IMR-90 (cell line): Measurements from ENCODE around the gene ANGPT4. TPM values are rescaled to one million over a fixed set of nuclear protein-coding genes. Genes with fewer than 3 reads are reported as not detected.

ENCODE experiments used
- ATAC-seq: fragments of 200-7000 bp; cut with Tn5 transposase; 2 replicates; pipeline ENCODE4 v1.9.1; 2020; ENCODE audit warnings: low read depth, mild to moderate bottlenecking, moderate library complexity
- BruUV-seq: library from RNA; stranded (reverse); fragments of 400-500 nt; replicated peaks from 2 replicates; lab custom pipeline; 2021; lab: Mats Ljungman, UMichigan
- CTCF ChIA-PET: fragments of 300-600 bp; formaldehyde crosslinking; extraction: SDS; loops from one replicate; lab custom pipeline; 2021; ENCODE audit warnings: antibody characterized with exemption; lab: Yijun Ruan, JAX
- POLR2A ChIA-PET: fragments of 300-600 bp; sonication (Branson Sonifier 250); formaldehyde crosslinking; loops from one replicate; lab custom pipeline; 2022; ENCODE audit warnings: antibody characterized with exemption; ENCODE audit not compliant: unreplicated experiment; lab: Charles Lee
- DNase-seq: peaks from one replicate; pipeline ENCODE4 v3.0.0; 2013
- H2AFZ ChIP-seq: replicated peaks from 2 replicates; pipeline ENCODE3; 2013; ENCODE audit warnings: low read length, mild to moderate bottlenecking; ENCODE audit not compliant: poor library complexity
- H2AK5ac ChIP-seq: 2 replicates; pipeline ENCODE4 v1.6.1; 2013; ENCODE audit warnings: low read depth, low read length, inconsistent platforms
- H2AK9ac ChIP-seq: replicated peaks from 2 replicates; pipeline ENCODE3; 2013; ENCODE audit warnings: mild to moderate bottlenecking, low read depth, low read length, moderate library complexity; ENCODE audit not compliant: poor library complexity
- H2BK120ac ChIP-seq: 2 replicates; pipeline ENCODE4 v1.6.1; 2013; ENCODE audit warnings: low read depth, low read length, inconsistent platforms
- H2BK15ac ChIP-seq: 3 replicates; pipeline ENCODE4 v1.6.1; 2013; ENCODE audit warnings: low read depth, low read length, inconsistent platforms
- H2BK20ac ChIP-seq: 2 replicates; pipeline ENCODE4 v1.6.1; 2013; ENCODE audit warnings: low read depth, mild to moderate bottlenecking, inconsistent platforms, low read length, moderate library complexity
- H2BK5ac ChIP-seq: 2 replicates; pipeline ENCODE4 v1.6.1; 2013; ENCODE audit warnings: mild to moderate bottlenecking, low read depth, low read length, inconsistent platforms; ENCODE audit not compliant: poor library complexity, severe bottlenecking
- H3K14ac ChIP-seq: replicated peaks from 2 replicates; pipeline ENCODE4 v1.6.1; 2013; ENCODE audit warnings: low read depth, low read length, inconsistent platforms
- H3K18ac ChIP-seq: 2 replicates; pipeline ENCODE4 v1.6.1; 2013; ENCODE audit warnings: low read depth, low read length, control low read depth
- H3K23ac ChIP-seq: 2 replicates; pipeline ENCODE4 v1.6.1; 2013; ENCODE audit warnings: low read depth, low read length, inconsistent platforms
- H3K27ac ChIP-seq: 2 replicates; pipeline ENCODE4 v1.5.1; 2013; ENCODE audit warnings: mild to moderate bottlenecking, control low read depth, low read length; ENCODE audit not compliant: insufficient read depth
- H3K27me3 ChIP-seq: 2 replicates; pipeline ENCODE4 v1.6.1; 2013; ENCODE audit warnings: low read length; ENCODE audit not compliant: control insufficient read depth, insufficient read depth
- H3K36me3 ChIP-seq: 2 replicates; pipeline ENCODE4 v1.6.1; 2013; ENCODE audit warnings: low read length, mixed read lengths; ENCODE audit not compliant: control insufficient read depth, insufficient read depth
- H3K4ac ChIP-seq: 2 replicates; pipeline ENCODE4 v1.6.1; 2013; ENCODE audit warnings: low read depth, low read length, inconsistent platforms
- H3K4me1 ChIP-seq: 2 replicates; pipeline ENCODE4 v1.6.1; 2013; ENCODE audit warnings: low read length, mixed read lengths; ENCODE audit not compliant: control insufficient read depth, insufficient read depth
- H3K4me2 ChIP-seq: 2 replicates; pipeline ENCODE4 v1.6.1; 2013; ENCODE audit warnings: low read depth, mild to moderate bottlenecking, control low read depth, low read length, moderate library complexity
- H3K4me3 ChIP-seq: 2 replicates; pipeline ENCODE4 v1.5.1; 2013; ENCODE audit warnings: low read depth, mild to moderate bottlenecking, control low read depth, low read length, moderate library complexity; ENCODE audit not compliant: insufficient read depth
- H3K56ac ChIP-seq: 2 replicates; pipeline ENCODE4 v1.6.1; 2013; ENCODE audit warnings: low read length, inconsistent platforms; ENCODE audit not compliant: insufficient read depth; ENCODE audit errors: extremely low read depth
- H3K79me1 ChIP-seq, 2 experiments: 2 replicates each; pipeline ENCODE4 v1.6.1; 2013; ENCODE audit warnings: low read length in 2 of 2, inconsistent platforms in 1 of 2, low read depth in 1 of 2
- H3K9ac ChIP-seq: 2 replicates; pipeline ENCODE4 v1.6.1; 2013; ENCODE audit warnings: low read depth, low read length, control low read depth
- H3K9me1 ChIP-seq: 2 replicates; pipeline ENCODE4 v1.6.1; 2013; ENCODE audit warnings: low read length, inconsistent platforms; ENCODE audit not compliant: insufficient read depth
- H3K9me3 ChIP-seq: 2 replicates; pipeline ENCODE4 v1.6.1; 2013; ENCODE audit warnings: low read length; ENCODE audit not compliant: control insufficient read depth, insufficient read depth
- H4K20me1 ChIP-seq: 2 replicates; pipeline ENCODE4 v1.6.1; 2013; ENCODE audit warnings: low read length, inconsistent platforms; ENCODE audit not compliant: insufficient read depth
- H4K5ac ChIP-seq: 2 replicates; pipeline ENCODE4 v1.6.1; 2013; ENCODE audit warnings: mild to moderate bottlenecking, low read depth, low read length, control low read depth
- H4K8ac ChIP-seq, 2 experiments: 2 replicates each; pipeline ENCODE4 v1.6.1; 2013; ENCODE audit warnings: low read depth in 2 of 2, low read length in 2 of 2, control low read depth in 1 of 2, inconsistent platforms in 1 of 2
- H4K91ac ChIP-seq: 2 replicates; pipeline ENCODE4 v1.6.1; 2013; ENCODE audit warnings: low read depth, low read length, inconsistent platforms; ENCODE audit not compliant: insufficient read depth
- BHLHE40 ChIP-seq: fragments of 150-350 bp; IDR thresholded peaks from 2 replicates; pipeline ENCODE4 v1.6.1; 2016; ENCODE audit warnings: mild to moderate bottlenecking, low read depth, low read length
- CEBPB ChIP-seq: IDR thresholded peaks from 2 replicates; pipeline ENCODE4 v1.6.1; 2012; ENCODE audit warnings: low read depth, low read length, improper control_type of control experiment
- CHD1 ChIP-seq: IDR thresholded peaks from 2 replicates; pipeline ENCODE4 v1.6.1; 2012; ENCODE audit warnings: low read depth, low read length, improper control_type of control experiment
- FOS ChIP-seq: fragments of 150-350 bp; IDR thresholded peaks from 2 replicates; pipeline ENCODE4 v1.6.1; 2016; ENCODE audit warnings: low read depth, low read length
- MAZ ChIP-seq: IDR thresholded peaks from 2 replicates; pipeline ENCODE4 v1.6.1; 2012; ENCODE audit warnings: low read depth, mild to moderate bottlenecking, low read length, improper control_type of control experiment, moderate library complexity, borderline replicate concordance
- MXI1 ChIP-seq: IDR thresholded peaks from 2 replicates; pipeline ENCODE4 v1.6.1; 2012; ENCODE audit warnings: low read depth, mild to moderate bottlenecking, low read length, moderate library complexity, borderline replicate concordance
- NFE2L2 ChIP-seq: fragments of 150-350 bp; IDR thresholded peaks from 2 replicates; pipeline ENCODE4 v1.6.1; 2016; ENCODE audit warnings: low read depth, mild to moderate bottlenecking, low read length
- POLR2A ChIP-seq: IDR thresholded peaks from 2 replicates; pipeline ENCODE4 v1.6.1; 2012; ENCODE audit warnings: mild to moderate bottlenecking, low read depth, low read length
- RAD21 ChIP-seq: IDR thresholded peaks from 2 replicates; pipeline ENCODE4 v1.6.1; 2012; ENCODE audit warnings: low read length, improper control_type of control experiment
- SMC3 ChIP-seq: fragments of 150-350 bp; IDR thresholded peaks from 2 replicates; pipeline ENCODE4 v1.6.1; 2016; ENCODE audit warnings: low read depth, mild to moderate bottlenecking, antibody characterized with exemption, low read length, moderate library complexity
- WGBS, 2 experiments: methylation state at CpG; one replicate each; pipeline versions ENCODE4 v1.1.5 to v1.1.7; 2013; ENCODE audit warnings: missing lambda C conversion rate in 2 of 2; ENCODE audit not compliant: insufficient read length in 1 of 2; ENCODE audit errors: extremely low coverage in 2 of 2; 5-methylcytosine and 5-hydroxymethylcytosine counted together
- dilution Hi-C: fragments of 300-500 bp; cut with HindIII; formaldehyde crosslinking; loops from one replicate; pipeline ENCODE4 v1.14.3; 2018; ENCODE audit warnings: low sequenced_read_pairs; ENCODE audit not compliant: unreplicated experiment
- in situ Hi-C: fragments of 300-500 bp; cut with MboI; formaldehyde crosslinking; loops from 3 replicates; pipeline ENCODE4 v1.14.3; 2019; ENCODE audit warnings: low sequenced_read_pairs, inconsistent platforms, mixed read lengths
- intact Hi-C: fragments of 100-400 bp; cut with micrococcal nuclease; formaldehyde crosslinking; loops from 2 replicates; pipeline ENCODE4 v1.10.0; 2022
- polyA plus RNA-seq, 3 experiments: library from polyadenylated mRNA; depleted of rRNA; stranded (reverse); fragments of >200 nt; gene quantifications; 2 replicates each; pipeline ENCODE4 v1.2.3, GENCODE V29; 2012; ENCODE audit warnings: low replicate concordance in 1 of 3
- total RNA-seq: library from RNA; depleted of rRNA; stranded (reverse); fragments of >200 nt; gene quantifications from 2 replicates; pipeline ENCODE4 v1.2.3, GENCODE V29; 2012

ANGPT4 gene
- total and polyA plus RNA-seq, 2 of the 4 experiments (the other 2 are of a cell fraction): not detected

DNA sequence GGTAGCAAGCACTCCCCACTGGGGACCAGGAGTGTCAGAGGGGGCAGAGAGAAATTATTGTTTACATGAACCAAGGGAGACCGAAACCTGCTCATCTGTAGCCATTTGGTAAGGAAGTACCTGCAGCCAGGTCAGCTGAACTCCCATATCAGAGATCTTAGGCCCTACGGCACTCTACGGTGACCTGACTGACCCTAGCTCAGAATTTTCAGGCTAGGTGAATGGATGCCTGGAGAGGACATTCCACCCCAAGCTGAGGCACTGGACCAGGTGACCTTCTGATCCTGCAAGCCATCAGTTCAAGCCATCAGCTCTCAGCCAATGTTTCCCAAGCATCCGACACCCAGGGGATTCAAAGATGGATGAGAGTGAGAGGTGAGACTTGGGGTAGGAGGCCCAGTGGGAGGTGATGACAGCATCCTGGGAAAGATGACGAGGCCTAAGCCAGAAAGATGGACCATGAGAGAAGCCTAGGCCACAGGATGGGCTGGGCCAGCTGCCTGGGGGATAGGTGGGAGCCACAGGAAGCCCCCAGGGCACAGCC is 2.8 kb downstream of the ANGPT4 start:
- DNase-seq (no peak), ATAC-seq (no peak)
- H2AFZ ChIP-seq: no peak overlapping the region
- TF ChIP-seq NFE2L2 (no peak), FOS (no peak), CHD1 (no peak), POLR2A (no peak), SMC3 (no peak), CEBPB (no peak), BHLHE40 (no peak), MAZ (no peak), RAD21 (no peak), MXI1 (no peak)
- dilution Hi-C loops (no loop called here), intact Hi-C loops (no loop called here), in situ Hi-C loops (no loop called here)
- H3K9ac ChIP-seq: no peak overlapping the region
- BruUV-seq: no TSS peak
- no peak overlapping the region for H4K8ac ChIP-seq
- no peak overlapping the region for H3K4me2 ChIP-seq
- no peaks in the 10 kb centered on the region for H3K9me3 ChIP-seq
- peaks cover 10% of the 10 kb centered on the region; the same call in 1 of the 2 replicates for H3K27me3 ChIP-seq
- H3K27ac ChIP-seq: no peak overlapping the region
- no peaks in the 10 kb centered on the region for H3K36me3 ChIP-seq
- no peak overlapping the region for H4K91ac ChIP-seq
- no peak overlapping the region for H2BK5ac ChIP-seq
- H2AK5ac ChIP-seq: no peak overlapping the region
- H3K9me1 ChIP-seq: no peaks in the 10 kb centered on the region
- CTCF ChIA-PET: no interaction called here
- H2AK9ac ChIP-seq: no peak overlapping the region
- H3K18ac ChIP-seq: no peak overlapping the region
- no peaks in the 10 kb centered on the region for H4K20me1 ChIP-seq
- no peaks in the 10 kb centered on the region for H3K79me1 ChIP-seq
- H2BK20ac ChIP-seq: no peak overlapping the region
- no peak overlapping the region for H3K4me3 ChIP-seq
- no peak overlapping the region for H3K14ac ChIP-seq
- peaks cover 17% of the 10 kb centered on the region; the same call in 1 of the 2 replicates for H3K4me1 ChIP-seq
- no peak overlapping the region for H3K4ac ChIP-seq
- H2BK15ac ChIP-seq: no peak overlapping the region
- H2BK120ac ChIP-seq: no peak overlapping the region
- no CpG with 5 or more reads among the region's 5 CpGs for WGBS, 2 experiments
- no peak overlapping the region for H3K56ac ChIP-seq
- no peak overlapping the region for H4K5ac ChIP-seq
- POLR2A ChIA-PET: no interaction called here
- H3K23ac ChIP-seq: no peak overlapping the region
